ENCODE data around the gene NEDD4L. TPM values are rescaled to one million over a fixed set of nuclear protein-coding genes. Genes with fewer than 3 reads are reported as not detected.

The NEDD4L gene
- total and polyA plus RNA-seq, 4 donors: 10.2 to 20.3 (median 13.2) TPM

DNA sequence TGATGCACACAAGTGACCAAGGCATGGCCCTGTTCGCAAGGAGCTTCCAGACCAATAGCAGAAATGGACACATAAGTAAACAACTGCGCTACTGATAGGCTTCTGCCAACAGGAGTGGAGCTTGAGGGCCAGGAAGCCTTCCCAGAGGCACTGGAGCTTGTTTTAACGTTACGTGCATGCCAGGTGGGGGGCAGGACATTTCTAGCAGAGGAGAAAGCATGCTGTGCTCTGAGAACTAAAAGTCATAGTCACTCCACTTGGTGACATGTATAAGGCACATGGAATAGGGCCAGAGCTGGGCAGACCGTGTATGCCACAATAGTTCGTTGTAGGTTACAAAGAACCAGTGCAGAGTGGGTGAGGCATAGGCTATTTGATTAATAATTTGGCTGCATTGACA, 184.2 kb downstream of the NEDD4L start:
- H3K9ac ChIP-seq (ENCODE audit: low read depth in 1 of 2, low read length in 2 of 2): no peak overlapping the region
- H3K27me3 ChIP-seq (ENCODE audit: control insufficient read depth in 4 of 4, insufficient read depth in 4 of 4, low read length in 3 of 4): no peaks in the 10 kb centered on the region
- no peaks in the 10 kb centered on the region for H3K9me3 ChIP-seq (ENCODE audit: control insufficient read depth in 4 of 4, low read length in 3 of 4)
- no peak for DNase-seq (ENCODE audit: low spot score)
- H3K36me3 ChIP-seq (ENCODE audit: control insufficient read depth in 4 of 4, insufficient read depth in 3 of 4, low read depth in 1 of 4, low read length in 3 of 4): no peaks in the 10 kb centered on the region
- H3K4me3 ChIP-seq (ENCODE audit: low read depth in 1 of 3, low read length in 3 of 3): no peak overlapping the region
- WGBS: 85% methylated on average over 6 of the region's 6 CpGs
- peaks cover 8 to 53% (median 25%) of the 10 kb centered on the region in 4 donors for H3K4me1 ChIP-seq (ENCODE audit: control insufficient read depth in 4 of 4, insufficient read depth in 4 of 4, low read length in 3 of 4)
- TF ChIP-seq RXRA (IDR thresholded peaks at IDR 0.05): no peak
- H3K27ac ChIP-seq (ENCODE audit: low read depth in 1 of 2, low read length in 2 of 2): no peak overlapping the region

DNA sequence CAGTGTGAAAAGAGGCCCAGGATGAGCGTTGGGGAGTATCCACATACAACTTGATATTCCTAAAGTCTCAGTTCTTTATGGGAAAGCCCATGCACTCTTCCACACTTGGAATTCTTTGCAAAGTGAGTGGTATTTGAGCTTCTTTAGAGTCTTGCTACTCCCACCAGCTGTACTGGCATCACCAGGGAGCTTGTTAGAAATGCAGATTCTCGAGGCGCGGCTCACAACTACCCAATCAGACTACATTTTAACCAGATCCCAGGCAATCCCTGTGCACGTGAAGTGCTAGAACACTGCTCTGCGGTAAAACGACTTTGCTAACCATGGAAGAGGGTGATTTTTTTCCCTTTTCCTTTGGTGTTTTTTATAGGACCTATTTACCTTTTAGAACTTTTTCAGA, 184.7 kb downstream of the NEDD4L start:
- no peaks in the 10 kb centered on the region for H3K36me3 ChIP-seq (ENCODE audit: control insufficient read depth in 4 of 4, insufficient read depth in 3 of 4, low read depth in 1 of 4, low read length in 3 of 4)
- DNase-seq (ENCODE audit: low spot score): no peak
- H3K27me3 ChIP-seq (ENCODE audit: control insufficient read depth in 4 of 4, insufficient read depth in 4 of 4, low read length in 3 of 4): no peaks in the 10 kb centered on the region
- TF ChIP-seq EGR1 (IDR thresholded peaks at IDR 0.05; ENCODE audit: low read depth in 2 of 2) (no peak), GABPA (IDR thresholded peaks at IDR 0.05 in 1 of 2, conservative IDR thresholded peaks at IDR 0.05 in 1 of 2) (no peak), HNF4G (IDR thresholded peaks at IDR 0.05) (no peak), SP1 (IDR thresholded peaks at IDR 0.05) (no peak), RXRA (IDR thresholded peaks at IDR 0.05) (no peak), TAF1 (conservative IDR thresholded peaks at IDR 0.05) (no peak), RAD21 (IDR thresholded peaks at IDR 0.05) (no peak), FOXA1 (IDR thresholded peaks at IDR 0.05) (no peak), NR2F2 (IDR thresholded peaks at IDR 0.05) (no peak), YY1 (IDR thresholded peaks at IDR 0.05) (no peak), FOXA2 (IDR thresholded peaks at IDR 0.05) (no peak), HNF4A (conservative IDR thresholded peaks at IDR 0.05) (no peak), JUND (IDR thresholded peaks at IDR 0.05) (no peak)
- TF ChIP-seq, protein P1, sequence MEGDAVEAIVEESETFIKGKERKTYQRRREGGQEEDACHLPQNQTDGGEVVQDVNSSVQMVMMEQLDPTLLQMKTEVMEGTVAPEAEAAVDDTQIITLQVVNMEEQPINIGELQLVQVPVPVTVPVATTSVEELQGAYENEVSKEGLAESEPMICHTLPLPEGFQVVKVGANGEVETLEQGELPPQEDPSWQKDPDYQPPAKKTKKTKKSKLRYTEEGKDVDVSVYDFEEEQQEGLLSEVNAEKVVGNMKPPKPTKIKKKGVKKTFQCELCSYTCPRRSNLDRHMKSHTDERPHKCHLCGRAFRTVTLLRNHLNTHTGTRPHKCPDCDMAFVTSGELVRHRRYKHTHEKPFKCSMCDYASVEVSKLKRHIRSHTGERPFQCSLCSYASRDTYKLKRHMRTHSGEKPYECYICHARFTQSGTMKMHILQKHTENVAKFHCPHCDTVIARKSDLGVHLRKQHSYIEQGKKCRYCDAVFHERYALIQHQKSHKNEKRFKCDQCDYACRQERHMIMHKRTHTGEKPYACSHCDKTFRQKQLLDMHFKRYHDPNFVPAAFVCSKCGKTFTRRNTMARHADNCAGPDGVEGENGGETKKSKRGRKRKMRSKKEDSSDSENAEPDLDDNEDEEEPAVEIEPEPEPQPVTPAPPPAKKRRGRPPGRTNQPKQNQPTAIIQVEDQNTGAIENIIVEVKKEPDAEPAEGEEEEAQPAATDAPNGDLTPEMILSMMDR (IDR thresholded peaks at IDR 0.05; ENCODE audit: low read depth, low read length, missing input control): no peak
- TF ChIP-seq, protein P2, sequence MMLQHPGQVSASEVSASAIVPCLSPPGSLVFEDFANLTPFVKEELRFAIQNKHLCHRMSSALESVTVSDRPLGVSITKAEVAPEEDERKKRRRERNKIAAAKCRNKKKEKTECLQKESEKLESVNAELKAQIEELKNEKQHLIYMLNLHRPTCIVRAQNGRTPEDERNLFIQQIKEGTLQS (IDR thresholded peaks at IDR 0.05): no peak
- TF ChIP-seq, protein P3, sequence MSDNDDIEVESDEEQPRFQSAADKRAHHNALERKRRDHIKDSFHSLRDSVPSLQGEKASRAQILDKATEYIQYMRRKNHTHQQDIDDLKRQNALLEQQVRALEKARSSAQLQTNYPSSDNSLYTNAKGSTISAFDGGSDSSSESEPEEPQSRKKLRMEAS (IDR thresholded peaks at IDR 0.05): no peak
- TF ChIP-seq, protein P4, sequence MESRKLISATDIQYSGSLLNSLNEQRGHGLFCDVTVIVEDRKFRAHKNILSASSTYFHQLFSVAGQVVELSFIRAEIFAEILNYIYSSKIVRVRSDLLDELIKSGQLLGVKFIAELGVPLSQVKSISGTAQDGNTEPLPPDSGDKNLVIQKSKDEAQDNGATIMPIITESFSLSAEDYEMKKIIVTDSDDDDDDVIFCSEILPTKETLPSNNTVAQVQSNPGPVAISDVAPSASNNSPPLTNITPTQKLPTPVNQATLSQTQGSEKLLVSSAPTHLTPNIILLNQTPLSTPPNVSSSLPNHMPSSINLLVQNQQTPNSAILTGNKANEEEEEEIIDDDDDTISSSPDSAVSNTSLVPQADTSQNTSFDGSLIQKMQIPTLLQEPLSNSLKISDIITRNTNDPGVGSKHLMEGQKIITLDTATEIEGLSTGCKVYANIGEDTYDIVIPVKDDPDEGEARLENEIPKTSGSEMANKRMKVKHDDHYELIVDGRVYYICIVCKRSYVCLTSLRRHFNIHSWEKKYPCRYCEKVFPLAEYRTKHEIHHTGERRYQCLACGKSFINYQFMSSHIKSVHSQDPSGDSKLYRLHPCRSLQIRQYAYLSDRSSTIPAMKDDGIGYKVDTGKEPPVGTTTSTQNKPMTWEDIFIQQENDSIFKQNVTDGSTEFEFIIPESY (IDR thresholded peaks at IDR 0.05): no peak
- TF ChIP-seq, protein P5, sequence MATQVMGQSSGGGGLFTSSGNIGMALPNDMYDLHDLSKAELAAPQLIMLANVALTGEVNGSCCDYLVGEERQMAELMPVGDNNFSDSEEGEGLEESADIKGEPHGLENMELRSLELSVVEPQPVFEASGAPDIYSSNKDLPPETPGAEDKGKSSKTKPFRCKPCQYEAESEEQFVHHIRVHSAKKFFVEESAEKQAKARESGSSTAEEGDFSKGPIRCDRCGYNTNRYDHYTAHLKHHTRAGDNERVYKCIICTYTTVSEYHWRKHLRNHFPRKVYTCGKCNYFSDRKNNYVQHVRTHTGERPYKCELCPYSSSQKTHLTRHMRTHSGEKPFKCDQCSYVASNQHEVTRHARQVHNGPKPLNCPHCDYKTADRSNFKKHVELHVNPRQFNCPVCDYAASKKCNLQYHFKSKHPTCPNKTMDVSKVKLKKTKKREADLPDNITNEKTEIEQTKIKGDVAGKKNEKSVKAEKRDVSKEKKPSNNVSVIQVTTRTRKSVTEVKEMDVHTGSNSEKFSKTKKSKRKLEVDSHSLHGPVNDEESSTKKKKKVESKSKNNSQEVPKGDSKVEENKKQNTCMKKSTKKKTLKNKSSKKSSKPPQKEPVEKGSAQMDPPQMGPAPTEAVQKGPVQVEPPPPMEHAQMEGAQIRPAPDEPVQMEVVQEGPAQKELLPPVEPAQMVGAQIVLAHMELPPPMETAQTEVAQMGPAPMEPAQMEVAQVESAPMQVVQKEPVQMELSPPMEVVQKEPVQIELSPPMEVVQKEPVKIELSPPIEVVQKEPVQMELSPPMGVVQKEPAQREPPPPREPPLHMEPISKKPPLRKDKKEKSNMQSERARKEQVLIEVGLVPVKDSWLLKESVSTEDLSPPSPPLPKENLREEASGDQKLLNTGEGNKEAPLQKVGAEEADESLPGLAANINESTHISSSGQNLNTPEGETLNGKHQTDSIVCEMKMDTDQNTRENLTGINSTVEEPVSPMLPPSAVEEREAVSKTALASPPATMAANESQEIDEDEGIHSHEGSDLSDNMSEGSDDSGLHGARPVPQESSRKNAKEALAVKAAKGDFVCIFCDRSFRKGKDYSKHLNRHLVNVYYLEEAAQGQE (IDR thresholded peaks at IDR 0.05): no peak
- H3K4me1 ChIP-seq (ENCODE audit: control insufficient read depth in 4 of 4, insufficient read depth in 4 of 4, low read length in 3 of 4): peaks cover 8 to 48% (median 20%) of the 10 kb centered on the region in 4 donors
- H3K9me3 ChIP-seq (ENCODE audit: control insufficient read depth in 4 of 4, low read length in 3 of 4): no peaks in the 10 kb centered on the region
- H3K4me3 ChIP-seq (ENCODE audit: low read depth in 1 of 3, low read length in 3 of 3): no peak overlapping the region
- no peak overlapping the region for H3K27ac ChIP-seq (ENCODE audit: low read depth in 1 of 2, low read length in 2 of 2)
- 92% methylated on average over 7 of the region's 7 CpGs for WGBS
- no peak overlapping the region for H3K9ac ChIP-seq (ENCODE audit: low read depth in 1 of 2, low read length in 2 of 2)

Measured in liver (tissue), 9 donors.